HS-27A (cell line): Measurements from ENCODE around the gene FXYD5.

ENCODE experiments used
- DNase-seq: peaks from one replicate; pipeline ENCODE4 v3.0.0-alpha.2; 2012; ENCODE audit warnings: low read depth, missing footprints

Gene FXYD5

DNA sequence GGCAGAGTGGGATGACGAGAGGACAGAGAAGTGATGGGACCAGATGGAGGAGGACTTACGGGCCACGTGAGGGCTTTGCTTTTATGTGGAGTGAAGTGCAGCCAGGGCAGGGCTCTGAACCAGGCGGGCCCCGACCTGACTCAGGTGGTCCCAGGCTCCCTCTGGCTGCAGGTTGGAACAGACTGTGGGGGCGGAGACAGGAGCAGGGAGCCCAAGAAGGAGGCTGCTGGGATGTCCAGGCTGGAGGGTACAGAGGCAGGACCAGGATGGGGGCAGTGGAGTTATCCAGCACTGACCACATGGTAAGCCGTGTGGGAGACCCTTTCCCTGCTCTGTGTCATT lies 2.1 kb downstream of the FXYD5 start:
- no peak for DNase-seq

DNA sequence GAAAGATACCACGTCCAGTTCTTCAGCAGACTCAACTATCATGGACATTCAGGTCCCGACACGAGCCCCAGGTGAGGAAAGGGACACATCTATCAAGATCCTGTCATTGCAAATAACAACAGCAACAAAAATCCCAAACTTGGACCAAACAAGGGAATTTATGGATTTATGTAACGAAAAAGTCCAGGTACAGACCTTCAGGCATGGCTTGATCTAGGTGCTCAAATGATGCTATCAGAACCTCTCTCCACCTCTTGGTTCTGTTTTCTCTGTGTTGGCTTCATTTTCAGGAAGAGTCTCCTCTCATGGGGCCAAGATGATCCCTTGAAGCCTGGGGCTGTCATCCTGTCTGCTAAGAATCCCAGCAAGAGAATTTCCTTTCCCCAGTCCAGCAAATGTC lies 2.9 kb downstream of the FXYD5 start:
- no peak for DNase-seq

DNA sequence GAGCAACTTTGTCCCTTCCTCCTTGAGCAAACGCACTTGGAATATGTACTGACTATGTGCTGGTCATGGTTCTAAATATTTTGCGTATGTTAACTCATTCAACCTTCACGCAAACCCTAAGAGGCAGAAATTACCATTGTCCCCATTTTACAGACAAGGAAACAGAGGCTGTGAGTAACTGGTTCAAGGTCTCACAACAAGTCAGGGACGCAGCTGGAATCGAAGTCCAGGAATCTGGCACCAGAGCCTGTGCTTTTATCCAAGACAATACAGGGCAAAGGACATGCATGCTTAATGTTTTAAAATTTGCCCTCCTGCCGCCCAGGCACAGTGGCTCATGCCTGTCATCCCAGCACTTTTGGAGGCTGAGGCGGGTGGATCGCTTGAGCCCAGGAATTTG lies 5.1 kb downstream of the FXYD5 start:
- DNase-seq, result no peak

DNA sequence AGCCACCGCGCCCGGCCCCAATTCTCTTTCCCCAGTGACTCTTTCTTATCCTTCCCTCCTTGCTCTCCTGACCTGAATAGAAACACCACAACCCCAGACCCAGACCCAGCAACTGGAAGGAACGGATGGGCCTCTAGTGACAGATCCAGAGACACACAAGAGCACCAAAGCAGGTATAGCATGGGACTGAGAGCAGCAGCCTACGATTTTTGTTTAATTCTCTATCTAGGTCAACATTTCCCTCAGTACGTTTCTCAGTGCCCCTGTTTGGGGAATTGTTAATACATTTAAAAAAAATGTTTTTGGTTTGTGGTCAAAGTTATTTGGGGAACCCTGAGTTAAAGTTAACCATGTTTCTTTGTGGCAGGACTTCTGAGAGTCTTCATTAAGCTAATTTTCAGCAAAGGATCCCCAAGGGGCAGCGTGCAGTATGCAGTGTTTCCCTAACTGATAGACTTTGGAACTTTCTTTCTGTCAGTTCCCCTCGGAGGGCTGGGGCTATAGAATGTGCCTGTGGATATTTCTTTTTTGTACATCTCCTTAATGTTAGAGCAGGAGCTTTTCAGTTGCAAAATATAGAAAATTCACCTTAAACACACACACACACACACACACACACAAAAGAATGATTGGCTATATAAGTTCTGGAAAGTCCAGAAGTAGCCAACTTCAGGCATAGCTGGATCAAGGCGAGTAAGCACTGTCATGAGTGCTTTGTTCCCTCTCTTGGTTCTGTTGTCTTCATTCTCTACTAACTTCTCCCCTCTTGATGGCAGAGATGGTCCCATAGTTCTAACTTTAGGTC lies 6.3 kb downstream of the FXYD5 start:
- DNase-seq, result no peak

DNA sequence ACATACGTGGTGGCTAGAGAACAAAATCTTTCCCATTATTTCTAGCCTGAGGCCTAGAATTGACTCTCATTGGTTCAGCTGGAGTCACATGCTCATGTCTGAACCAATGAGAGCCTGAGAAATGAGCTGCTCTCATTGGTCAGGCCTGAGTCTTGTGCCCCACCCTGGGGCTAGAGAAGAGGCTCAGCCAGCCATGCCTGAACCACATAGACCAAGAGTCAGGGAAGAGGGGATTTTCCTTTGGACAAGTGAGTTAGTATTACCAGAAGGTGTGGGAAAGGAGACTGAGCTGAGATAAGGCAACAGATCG lies 6.9 kb downstream of the FXYD5 start:
- no peak for DNase-seq

DNA sequence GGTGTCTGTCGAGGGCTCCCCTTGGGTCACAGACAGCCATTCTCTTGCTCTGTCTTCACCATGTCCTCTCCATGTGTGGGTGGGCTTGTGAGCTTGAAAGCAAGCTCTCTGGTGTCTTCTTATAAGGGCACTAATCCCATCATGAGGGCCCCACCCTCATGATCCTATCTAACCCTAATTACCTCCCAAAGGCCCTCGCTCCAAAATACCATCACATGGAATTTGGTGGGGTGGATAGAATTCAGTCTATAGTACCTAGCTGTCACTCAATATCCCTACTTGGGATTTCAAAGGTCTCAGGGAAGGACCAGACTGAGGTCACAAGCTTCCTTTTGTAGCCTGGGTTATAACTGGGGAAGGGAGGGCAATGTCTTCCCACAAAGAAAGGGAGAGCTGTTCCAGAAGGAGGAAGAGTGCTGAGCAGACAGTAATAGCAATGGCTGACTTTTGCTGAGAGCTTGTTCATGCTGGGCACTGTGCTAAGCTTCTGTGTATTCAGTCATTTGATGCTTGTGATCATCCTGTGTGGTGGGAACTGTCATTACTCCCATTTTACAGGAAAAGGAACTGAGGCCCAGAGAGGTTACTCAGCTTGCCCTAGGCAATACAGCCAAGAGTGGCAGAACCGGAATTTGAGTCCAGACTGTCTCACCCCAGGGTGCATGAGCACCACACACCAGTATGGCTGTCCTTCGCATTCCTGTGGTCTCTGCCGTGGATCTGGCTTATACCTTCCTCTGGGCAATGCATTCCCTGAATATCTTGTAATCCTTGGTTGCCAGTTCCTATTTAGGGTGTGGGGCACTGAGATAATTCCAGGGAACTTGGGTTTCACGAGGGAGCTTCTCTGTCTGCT lies 8.2 kb downstream of the FXYD5 start:
- DNase-seq, result no peak

DNA sequence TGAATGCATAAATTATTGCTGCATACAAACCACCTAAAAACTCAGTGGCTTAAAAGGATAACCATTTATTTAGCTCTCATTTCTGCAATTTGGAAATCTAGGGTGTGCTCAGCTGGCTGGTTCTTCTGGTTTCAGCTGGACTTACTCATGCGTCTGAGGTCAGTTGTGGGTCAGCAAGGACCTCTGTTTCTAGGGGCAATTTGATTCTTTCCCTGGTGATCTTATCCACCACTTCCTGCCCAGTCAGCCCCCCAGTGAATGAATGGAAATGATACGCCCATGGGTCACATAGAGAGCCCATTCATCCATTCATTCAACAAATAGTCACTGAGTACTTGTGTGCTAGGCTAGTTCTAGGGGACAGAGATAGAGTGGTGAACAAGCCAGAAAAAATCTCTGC lies 9.9 kb downstream of the FXYD5 start:
- DNase-seq, result no peak

DNA sequence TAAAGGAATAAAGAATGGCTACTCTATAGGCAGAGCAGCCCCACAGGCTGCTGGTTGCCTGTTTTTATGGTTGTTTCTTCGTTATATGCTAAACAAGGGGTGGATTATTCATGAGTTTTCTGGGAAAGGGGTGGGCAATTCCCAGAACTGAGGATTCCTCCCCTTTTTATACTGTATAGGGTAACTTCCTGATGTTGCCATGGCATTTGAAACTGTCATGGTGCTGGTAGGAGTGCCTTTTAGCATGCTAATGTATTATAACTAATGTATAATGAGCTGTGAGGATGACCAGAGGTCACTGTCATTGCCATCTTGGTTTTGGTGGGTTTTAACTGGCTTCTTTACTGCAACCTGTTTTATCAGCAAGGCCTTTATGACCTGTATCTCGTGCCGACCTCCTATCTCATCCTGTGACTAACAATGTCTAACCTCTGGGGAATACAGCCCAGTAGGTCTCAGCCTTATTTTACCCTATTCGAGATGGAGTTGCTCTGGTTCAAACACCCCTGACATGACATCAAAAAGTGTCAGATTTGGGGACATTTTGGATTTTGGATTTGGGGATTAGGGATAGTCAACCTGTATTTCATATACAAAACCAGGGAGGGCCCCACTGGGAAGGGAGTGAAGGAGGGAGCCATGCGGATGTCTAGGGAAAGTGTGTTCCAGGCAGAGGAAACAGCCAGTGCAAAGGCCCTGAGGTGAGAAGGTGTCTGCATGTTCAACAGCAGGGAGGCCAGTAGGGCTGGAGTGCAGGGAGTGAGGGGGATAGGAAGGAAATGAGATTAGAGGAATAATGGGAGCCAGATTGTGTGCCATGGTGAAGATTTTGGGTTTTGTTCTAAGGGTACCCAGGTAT lies 10.9 kb downstream of the FXYD5 start:
- no peak for DNase-seq

DNA sequence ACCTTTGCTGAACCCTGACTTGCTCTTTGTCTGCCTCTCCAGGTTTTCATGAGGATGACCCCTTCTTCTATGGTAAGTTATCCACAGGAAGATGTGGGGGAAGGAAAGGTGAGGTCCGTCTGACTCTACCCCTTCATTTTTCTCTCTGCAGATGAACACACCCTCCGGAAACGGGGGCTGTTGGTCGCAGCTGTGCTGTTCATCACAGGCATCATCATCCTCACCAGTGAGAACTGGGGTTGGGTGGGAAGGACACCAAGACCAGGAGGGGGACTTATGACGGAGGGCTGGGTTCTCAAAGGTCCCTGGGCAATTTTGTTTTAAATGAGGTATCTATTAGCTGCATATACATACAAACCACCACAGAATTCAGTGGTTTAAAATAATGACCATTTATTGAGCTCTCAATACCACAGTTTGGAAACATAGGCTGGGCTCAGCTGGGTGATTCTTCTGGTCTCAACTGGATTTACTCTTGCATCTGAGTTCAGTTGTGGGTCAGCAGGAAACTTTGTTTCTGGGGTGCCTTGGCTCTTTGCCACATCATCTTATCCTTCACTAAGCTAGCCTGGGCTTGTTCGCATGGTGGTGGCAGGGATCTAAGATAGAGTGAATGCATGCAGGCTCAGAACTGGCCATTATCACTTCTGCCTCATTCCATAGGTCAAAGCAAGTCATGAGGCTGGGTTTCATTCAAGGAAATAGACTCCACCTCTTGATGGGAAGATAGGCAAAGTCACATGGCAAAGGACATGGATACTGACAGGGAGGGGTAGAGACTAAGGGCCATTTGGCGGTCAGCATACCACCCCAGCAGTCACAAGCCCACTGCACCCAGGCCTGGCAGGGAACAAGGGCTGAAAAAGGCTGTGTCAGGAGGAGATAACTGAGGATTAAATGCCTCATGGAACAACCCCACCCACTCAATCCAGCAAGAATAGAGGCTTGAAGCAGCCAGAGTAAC lies 11.8 kb downstream of the FXYD5 start:
- no peak for DNase-seq

DNA sequence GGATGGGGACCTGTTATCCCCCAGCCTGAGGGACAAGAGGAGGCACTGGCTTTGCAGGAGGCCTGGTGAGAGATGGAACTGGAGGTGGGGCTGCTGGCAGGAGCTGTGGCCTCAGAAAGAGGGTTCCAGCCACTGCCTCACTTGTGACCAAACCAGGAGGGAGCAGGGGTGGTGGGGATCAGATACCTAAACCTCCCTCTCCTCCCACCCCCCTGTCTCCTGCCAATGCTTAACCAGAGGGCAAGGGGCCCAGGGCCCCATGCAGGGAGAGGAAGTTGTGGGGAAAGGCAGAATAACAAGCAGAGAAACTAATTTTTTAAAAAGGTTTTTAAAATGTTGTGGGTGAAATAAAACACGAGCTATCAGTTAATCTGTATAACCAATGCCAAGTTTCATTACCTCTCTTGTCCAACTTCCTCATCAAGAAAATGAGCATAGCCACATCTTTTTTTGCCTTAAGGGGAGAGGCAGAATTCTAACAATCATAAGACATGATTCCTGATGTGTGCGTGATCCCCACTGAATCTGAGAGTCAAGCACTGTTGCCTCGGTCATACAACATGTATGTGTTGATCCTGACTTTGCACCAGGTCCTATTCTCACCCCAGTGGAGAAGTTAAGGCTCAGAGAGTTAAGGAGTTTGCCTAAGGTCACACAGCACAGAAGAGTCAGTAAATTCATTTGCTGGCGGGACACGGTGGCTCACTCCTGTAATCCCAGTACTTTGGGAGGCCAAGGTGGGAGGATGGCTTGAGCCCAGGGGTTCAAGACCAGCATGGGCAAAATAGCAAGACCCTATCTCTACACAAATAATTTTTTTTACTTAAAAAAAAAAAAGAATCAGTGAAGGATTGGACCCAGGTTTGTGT lies 12.9 kb downstream of the FXYD5 start:
- DNase-seq, result no peak

DNA sequence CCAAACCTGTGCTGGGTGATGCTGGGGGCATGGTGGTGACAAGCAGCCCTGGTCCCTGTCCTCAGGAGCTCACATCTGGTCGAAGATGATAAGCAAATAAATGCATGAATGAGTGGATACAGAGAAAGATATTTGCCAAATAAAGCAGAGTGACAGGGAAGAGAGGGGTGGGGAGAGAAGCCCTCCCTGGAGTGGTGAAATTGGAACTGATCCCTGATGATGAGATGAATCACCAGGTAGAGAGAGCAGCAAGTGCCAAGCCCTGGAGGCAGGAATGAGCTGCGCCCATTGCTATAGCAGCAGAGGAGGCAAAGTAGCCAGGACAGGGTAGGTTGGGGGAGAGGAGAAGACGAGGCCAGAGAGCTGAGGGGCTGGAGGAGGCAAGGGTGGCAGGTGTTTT lies 13.7 kb downstream of the FXYD5 start:
- DNase-seq, result no peak

DNA sequence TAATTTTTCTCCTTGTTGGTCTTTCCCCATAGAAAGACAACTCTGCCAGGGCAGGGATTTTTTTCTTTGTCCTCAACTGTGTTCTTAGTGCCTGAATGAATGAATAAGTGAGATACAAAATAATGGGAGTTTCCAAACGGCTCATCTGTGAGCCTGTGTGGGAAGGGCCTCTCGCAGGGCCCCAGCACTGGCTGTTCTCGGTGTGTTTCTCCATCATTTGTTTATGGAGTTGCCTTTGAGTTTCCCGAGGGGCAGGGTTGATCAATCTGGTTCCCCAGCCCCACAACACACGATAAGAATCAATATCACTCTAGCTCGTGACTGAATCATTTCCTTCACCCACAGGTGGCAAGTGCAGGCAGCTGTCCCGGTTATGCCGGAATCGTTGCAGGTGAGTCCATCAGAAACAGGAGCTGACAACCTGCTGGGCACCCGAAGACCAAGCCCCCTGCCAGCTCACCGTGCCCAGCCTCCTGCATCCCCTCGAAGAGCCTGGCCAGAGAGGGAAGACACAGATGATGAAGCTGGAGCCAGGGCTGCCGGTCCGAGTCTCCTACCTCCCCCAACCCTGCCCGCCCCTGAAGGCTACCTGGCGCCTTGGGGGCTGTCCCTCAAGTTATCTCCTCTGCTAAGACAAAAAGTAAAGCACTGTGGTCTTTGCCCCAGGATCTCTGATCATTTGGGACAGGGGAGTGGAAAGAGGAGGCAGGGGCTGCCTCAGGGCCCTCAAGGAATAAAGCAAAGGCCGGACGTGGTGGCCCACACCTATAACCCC lies 14.9 kb downstream of the FXYD5 start:
- DNase-seq, result no peak

DNA sequence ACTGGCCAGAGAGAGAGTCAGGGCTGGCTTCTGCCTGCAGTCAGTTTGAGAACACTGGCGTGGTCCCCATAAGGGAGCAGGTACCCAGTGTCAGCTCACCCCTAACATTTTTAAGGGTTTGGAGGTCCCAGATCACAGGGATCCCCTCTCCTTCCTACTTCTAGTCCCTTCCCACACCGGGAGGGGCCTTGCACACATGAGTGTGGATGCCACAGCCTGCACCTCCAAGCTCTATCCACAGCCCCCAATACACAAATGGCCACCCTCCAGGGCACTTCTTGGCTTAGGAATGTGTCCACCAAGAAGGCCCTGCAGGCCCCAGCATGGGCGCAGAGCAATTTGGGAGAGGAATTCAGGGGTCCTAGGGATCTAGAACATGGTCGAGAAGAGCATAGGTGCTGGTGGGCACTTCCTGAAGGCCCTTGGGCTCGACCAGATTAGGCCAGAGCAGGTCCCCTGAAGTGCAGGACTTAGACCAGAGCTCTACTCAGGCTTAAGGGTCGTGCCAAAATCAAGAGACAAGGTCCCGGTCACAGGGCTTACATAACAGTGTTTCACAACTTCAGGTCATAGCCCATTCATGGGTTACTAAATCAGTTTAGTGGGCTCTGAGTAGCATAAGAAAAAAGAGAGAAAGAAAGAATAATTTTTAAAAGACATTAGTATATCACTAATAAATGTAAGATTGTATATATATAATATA lies 16.0 kb downstream of the FXYD5 start:
- no peak for DNase-seq

DNA sequence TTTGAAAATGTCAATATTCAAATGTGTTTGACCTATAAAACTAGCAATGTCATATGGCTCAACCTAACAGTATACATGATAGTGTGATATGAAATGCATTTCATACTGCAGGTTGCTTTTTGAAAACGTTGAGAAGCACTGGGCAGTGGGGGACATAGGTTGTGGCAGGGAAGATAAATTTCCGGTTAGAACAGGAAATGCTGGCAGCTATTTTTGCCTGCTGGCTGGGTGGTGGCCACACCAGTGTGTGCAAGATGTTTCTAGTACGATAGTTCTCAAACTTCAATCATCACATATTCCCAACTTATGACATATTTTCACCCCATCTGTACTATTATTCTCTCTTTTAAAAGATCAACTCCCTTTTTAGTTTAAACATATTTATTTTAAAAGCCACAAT lies 17.2 kb downstream of the FXYD5 start:
- DNase-seq, result no peak

DNA sequence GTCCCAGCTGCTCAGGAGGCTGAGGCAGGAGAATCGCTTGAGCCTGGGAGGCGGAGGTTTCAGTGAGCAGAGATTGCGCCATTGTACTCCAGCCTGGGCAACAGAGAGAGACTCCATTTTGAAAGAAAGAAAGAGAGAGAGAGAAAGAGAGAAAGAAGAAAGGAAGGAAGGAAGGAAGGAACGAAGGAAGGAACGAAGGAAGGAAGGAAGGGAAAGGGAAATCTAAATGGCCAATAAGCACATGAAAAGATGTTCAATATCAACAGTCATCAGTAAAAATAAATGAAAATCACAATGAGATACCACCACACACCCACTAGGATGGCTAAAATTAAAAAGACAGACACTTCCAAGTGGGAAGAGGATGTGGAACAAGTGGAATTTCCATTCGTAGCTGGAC lies 19.7 kb downstream of the FXYD5 start:
- no peak for DNase-seq

DNA sequence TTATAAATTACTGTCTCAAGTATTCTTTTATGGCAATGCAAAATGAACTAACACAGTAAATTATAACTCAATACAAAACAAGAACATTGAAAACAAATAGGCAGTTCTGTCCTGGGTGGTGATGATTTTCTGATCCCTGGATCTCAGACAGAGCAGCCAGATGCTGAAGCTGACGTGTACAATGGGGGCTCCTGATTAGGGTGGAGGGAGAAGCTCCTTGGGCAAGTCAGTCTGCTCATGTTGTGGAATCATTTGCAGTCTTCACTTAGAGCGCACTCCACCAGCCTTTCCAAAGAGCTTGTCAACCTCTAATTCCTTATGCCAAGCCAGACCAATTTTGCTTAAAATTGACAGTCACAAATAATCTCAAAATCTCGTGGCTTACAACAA lies 21.6 kb downstream of the FXYD5 start:
- no peak for DNase-seq

DNA sequence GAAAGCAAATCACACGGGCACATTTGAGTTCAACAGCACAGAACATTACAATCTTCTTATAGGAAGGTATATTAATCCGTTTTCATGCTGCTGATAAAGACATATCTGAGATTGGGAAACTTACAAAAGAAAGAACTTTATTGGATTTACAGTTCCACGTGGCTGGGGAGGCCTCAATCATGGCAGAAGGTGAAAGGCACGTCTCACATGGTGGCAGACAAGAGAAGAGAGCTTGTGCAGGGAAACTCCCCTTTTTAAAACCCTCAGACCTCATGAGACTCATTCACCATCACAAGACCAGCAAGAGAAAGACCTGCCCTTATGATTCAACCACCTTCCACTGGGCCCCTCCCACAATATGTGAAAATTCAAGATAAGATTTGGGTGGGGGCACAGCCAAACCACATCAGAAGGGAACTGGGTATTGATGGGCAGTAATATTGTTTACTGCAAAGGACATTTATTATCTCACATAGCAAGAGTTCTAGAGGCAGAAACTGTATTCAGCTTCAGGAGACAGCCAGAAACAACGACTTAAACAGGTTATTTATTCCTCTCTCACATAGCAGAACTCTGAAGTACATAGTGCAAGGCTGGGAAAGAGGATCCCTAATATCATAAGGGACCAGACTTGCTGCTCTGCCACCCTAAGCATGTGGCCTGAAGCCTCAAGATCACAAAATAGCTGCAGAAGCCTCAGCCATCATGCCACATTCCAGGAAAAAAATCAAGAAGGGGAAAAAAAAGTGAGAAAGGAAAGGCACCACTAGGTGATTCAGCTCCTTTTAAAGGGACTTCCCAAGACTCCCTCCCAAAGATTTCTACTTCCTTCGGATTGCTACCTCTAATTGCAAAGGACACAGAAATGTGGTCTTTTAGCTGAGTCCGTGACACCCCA lies 23.1 kb downstream of the FXYD5 start:
- DNase-seq, result no peak

DNA sequence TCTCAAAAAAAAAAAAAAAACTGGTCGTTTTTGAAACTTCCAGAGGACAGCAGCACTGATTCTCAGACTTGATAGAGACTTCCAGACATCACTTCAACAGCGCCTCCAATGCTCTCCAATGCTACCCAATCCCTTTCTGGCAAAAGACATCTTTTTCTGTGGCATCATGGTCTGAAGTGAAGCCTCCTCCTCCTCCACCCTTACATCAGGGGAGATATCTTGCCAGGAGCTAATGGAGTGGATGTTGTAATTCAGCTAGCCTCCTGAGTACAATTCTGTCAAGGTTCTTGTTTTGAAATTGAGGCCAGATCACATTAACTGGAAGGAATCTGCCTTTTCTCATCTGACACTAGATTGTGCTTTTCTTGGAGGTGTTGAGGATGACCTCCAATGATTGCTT lies 24.2 kb downstream of the FXYD5 start:
- no peak for DNase-seq
